ENCODE measurements around the gene TSPAN10. TPM values are rescaled to one million over a fixed set of nuclear protein-coding genes. Genes with fewer than 3 reads are reported as not detected.

TSPAN10 gene
- total RNA-seq, result 1.9 TPM in 2 replicates

GRCh38 chr17:81636505-81637288 lies at the start of gene TSPAN10, which contains the start of gene NPLOC4:
Gene TSPAN10, plus strand, starts transcription at chr17:81637196. Its CDS starts 5,217 bp downstream, at chr17:81642413.
Gene NPLOC4, minus strand, starts transcription at chr17:81637112. Its CDS starts 182 bp downstream, at chr17:81636930.

DNA sequence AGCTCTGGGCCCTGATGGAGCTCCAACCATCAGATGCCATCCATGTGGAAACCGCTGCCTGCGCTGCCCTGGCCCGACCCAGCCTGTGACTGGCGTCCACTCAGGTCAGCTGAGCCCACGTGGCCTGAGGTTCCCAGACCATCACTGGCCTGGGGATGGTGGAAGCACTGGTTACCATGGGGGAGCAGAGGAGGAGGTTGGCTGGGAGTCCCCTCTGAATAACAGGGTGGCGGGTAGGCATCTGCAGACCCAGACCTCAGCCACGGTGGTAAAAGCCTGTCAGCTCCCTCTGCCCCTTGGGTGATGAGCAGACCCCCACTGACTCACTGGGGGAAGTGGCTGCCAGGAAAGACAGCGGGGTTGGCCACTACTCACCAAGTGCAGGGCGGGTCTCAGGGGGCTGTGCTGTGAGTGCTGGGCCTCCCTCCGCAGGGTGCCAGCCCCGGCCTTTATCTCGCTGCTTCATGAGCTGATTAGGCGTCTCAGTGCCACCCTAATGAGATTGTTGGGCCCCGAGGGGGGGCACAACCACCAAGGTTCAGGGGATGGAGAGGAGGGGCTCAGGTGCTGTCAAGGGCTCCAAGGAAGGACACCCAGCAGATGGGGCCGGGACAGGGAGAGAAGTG lies 19.2 kb downstream of the TSPAN10 start, which contains the start of gene PDE6G:
TSS of gene PDE6G (minus strand) at position 425 of the 626 bp plus-strand sequence. CDS start 3,237 bp downstream, outside the sequence.

GRCh38 chr17:81666342-81667191 lies 29.6 kb downstream of the TSPAN10 start, which contains the start of the genes CCDC137 and OXLD1:
Gene CCDC137, plus strand, starts transcription at chr17:81666737. Its CDS starts 30 bp downstream, at chr17:81666767.
Gene OXLD1, minus strand, starts transcription at chr17:81666605. Its CDS starts 28 bp downstream, at chr17:81666577.

GRCh38 chr17:81683584-81684441 lies 46.8 kb downstream of the TSPAN10 start, which contains the start of the genes ARL16 and HGS:
Gene ARL16, minus strand, starts transcription at chr17:81683797. Its CDS starts 44 bp downstream, at chr17:81683753.
Gene HGS, plus strand, starts transcription at chr17:81684011. Its CDS starts 56 bp downstream, at chr17:81684067.

Small RNA genes within 50 kb of the gene (small RNA-seq; reads per million reads assigned to genes)
- gene MIR6786, result 2.1 reads per million, percentile 48 among the genes with 10 or more reads in this experiment

Other genes with a start within 250 kb of the TSPAN10 start
- gene BAHCC1, start 241.7 kb upstream of the TSPAN10 start, total RNA-seq, result 16.3 and 25.5 TPM in 2 replicates
- 20,946 and 30,159 TPM in 2 replicates for gene ACTG1, start 124.4 kb upstream of the TSPAN10 start, total RNA-seq
- 8.9 and 10.0 TPM in 2 replicates for gene FSCN2, start 108.8 kb upstream of the TSPAN10 start, total RNA-seq
- gene FAAP100, start 84.8 kb upstream of the TSPAN10 start, total RNA-seq, result 37.2 and 45.6 TPM in 2 replicates
- 80.4 and 97.5 TPM in 2 replicates for gene NPLOC4, start 84 bp upstream of the TSPAN10 start, total RNA-seq
- not detected in 2 replicates for gene PDE6G, start 19.3 kb downstream of the TSPAN10 start, total RNA-seq
- gene OXLD1, start 29.4 kb downstream of the TSPAN10 start, total RNA-seq, result 19.8 and 25.6 TPM in 2 replicates
- 4.9 and 6.8 TPM in 2 replicates for gene CCDC137, start 29.5 kb downstream of the TSPAN10 start, total RNA-seq
- 28.9 and 35.6 TPM in 2 replicates for gene ARL16, start 46.6 kb downstream of the TSPAN10 start, total RNA-seq
- 107 and 114 TPM in 2 replicates for gene HGS, start 46.8 kb downstream of the TSPAN10 start, total RNA-seq
- 10.1 and 12.3 TPM in 2 replicates for gene MRPL12, start 66.2 kb downstream of the TSPAN10 start, total RNA-seq
- gene SLC25A10, start 75.1 kb downstream of the TSPAN10 start, total RNA-seq, result 5.6 and 9.4 TPM in 2 replicates
- not detected in 2 replicates for gene GCGR, start 167.0 kb downstream of the TSPAN10 start, total RNA-seq
- gene MCRIP1, start 196.1 kb downstream of the TSPAN10 start, total RNA-seq, result 88.6 and 90.3 TPM in 2 replicates
- not detected in 2 replicates for gene PPP1R27, start 197.9 kb downstream of the TSPAN10 start, total RNA-seq
- 1,150 and 1,536 TPM in 2 replicates for gene P4HB, start 223.3 kb downstream of the TSPAN10 start, total RNA-seq
- 181 and 187 TPM in 2 replicates for gene ARHGDIA, start 234.1 kb downstream of the TSPAN10 start, total RNA-seq

Measured in hair follicle dermal papilla cell (primary cell).